Keratinocyte (primary cell): ENCODE measurements around the gene LYPD6B. TPM values are rescaled to one million over a fixed set of nuclear protein-coding genes. Genes with fewer than 3 reads are reported as not detected.

ENCODE experiments used
- DNase-seq: peaks from one replicate; pipeline ENCODE4 v3.0.0-alpha.2; 2011; ENCODE audit warnings: low read depth, missing footprints, low spot score
- FAIRE-seq: peaks from 2 replicates; lab custom pipeline; 2011; peaks lifted over from hg19 to GRCh38; lab: Jason Lieb, UNC
- H2AFZ ChIP-seq: 2 replicates; pipeline ENCODE4 v1.6.0; 2012; ENCODE audit warnings: low read length, control low read depth, inconsistent platforms; ENCODE audit not compliant: control insufficient read depth
- H3K27ac ChIP-seq: 2 replicates; pipeline ENCODE4 v1.5.1; 2011; ENCODE audit warnings: low read length; ENCODE audit not compliant: control insufficient read depth, insufficient read depth
- H3K27me3 ChIP-seq: 3 replicates; pipeline ENCODE4 v1.6.0; 2011; ENCODE audit warnings: low read length; ENCODE audit not compliant: control insufficient read depth, insufficient read depth; ENCODE audit errors: extremely low read depth
- H3K36me3 ChIP-seq, 2 experiments: 2 replicates in 1 of 2; 3 replicates in 1 of 2; pipeline ENCODE4 v1.5.1; 2011; ENCODE audit warnings: low read length in 2 of 2, mild to moderate bottlenecking in 1 of 2; ENCODE audit not compliant: control insufficient read depth in 2 of 2, insufficient read depth in 2 of 2; ENCODE audit errors: extremely low read depth in 1 of 2
- H3K4me1 ChIP-seq: 3 replicates; pipeline ENCODE4 v1.5.1; 2011; ENCODE audit warnings: low read length; ENCODE audit not compliant: control insufficient read depth, insufficient read depth; ENCODE audit errors: extremely low read depth
- H3K4me2 ChIP-seq: 3 replicates; pipeline ENCODE4 v1.6.0; 2011; ENCODE audit warnings: low read depth, low read length; ENCODE audit not compliant: control insufficient read depth, insufficient read depth; ENCODE audit errors: extremely low read depth
- H3K4me3 ChIP-seq, 3 experiments: fragments of 200-600 bp in 1 of 3; sonication (generic) in 1 of 3; 2 replicates in 2 of 3; 3 replicates in 1 of 3; pipeline ENCODE4 v1.5.1; 2011 to 2016; ENCODE audit warnings: low read length in 3 of 3, mild to moderate bottlenecking in 3 of 3, control low read depth in 2 of 3, inconsistent platforms in 1 of 3, low read depth in 1 of 3, mixed read lengths in 1 of 3, mixed run types in 1 of 3, moderate library complexity in 1 of 3; ENCODE audit not compliant: control insufficient read depth in 2 of 3, insufficient read depth in 2 of 3; ENCODE audit errors: extremely low read depth in 1 of 3
- H3K79me2 ChIP-seq: 2 replicates; pipeline ENCODE4 v1.6.0; 2012; ENCODE audit warnings: low read length; ENCODE audit not compliant: control insufficient read depth, insufficient read depth
- H3K9ac ChIP-seq: 3 replicates; pipeline ENCODE4 v1.6.0; 2011; ENCODE audit warnings: low read length; ENCODE audit not compliant: control insufficient read depth, insufficient read depth; ENCODE audit errors: extremely low read depth
- H3K9me1 ChIP-seq: 3 replicates; pipeline ENCODE4 v1.6.0; 2011; ENCODE audit warnings: low read length; ENCODE audit not compliant: control insufficient read depth, insufficient read depth; ENCODE audit errors: extremely low read depth
- H3K9me3 ChIP-seq: 2 replicates; pipeline ENCODE4 v1.5.1; 2012; ENCODE audit warnings: low read depth, low read length; ENCODE audit not compliant: control insufficient read depth
- H4K20me1 ChIP-seq: 3 replicates; pipeline ENCODE4 v1.6.0; 2011; ENCODE audit warnings: low read length; ENCODE audit not compliant: control insufficient read depth, insufficient read depth; ENCODE audit errors: extremely low read depth
- EZH2 ChIP-seq: IDR thresholded peaks from one replicate; pipeline ENCODE4 v1.6.1; 2012; ENCODE audit warnings: inconsistent platforms, mild to moderate bottlenecking, low read length, moderate library complexity
- dilution Hi-C: fragments of 300-500 bp; cut with MboI; formaldehyde crosslinking; loops from one replicate; pipeline ENCODE4 v1.7.0; 2020; ENCODE audit warnings: low sequenced_read_pairs; ENCODE audit not compliant: extremely low pct_ligation_motif_present
- polyA plus RNA-seq, 5 experiments: library from polyadenylated mRNA; depleted of rRNA in 3 of 5; stranded (reverse) in 3 of 5; stranded (forward) in 1 of 5; unstranded in 1 of 5; fragments of >200 nt; gene quantifications; 1 replicate in 1 of 5; 2 replicates in 3 of 5; 3 replicates in 1 of 5; pipeline versions ENCODE4 v1.2.1 to v1.2.3, GENCODE V29; 2011 to 2012; ENCODE audit warnings: missing spikeins in 2 of 5, low read depth in 1 of 5, low replicate concordance in 1 of 5
- TF ChIP-seq, protein P1 (sequence below), 3 experiments: IDR thresholded peaks in 1 of 3; conservative IDR thresholded peaks in 1 of 3; optimal IDR thresholded peaks in 1 of 3; 2 replicates in 2 of 3; 3 replicates in 1 of 3; pipeline versions ENCODE3 to v1.5.1; 2011; ENCODE audit warnings: low read length in 3 of 3, mild to moderate bottlenecking in 3 of 3, moderate library complexity in 2 of 3, control low read depth in 1 of 3, inconsistent platforms in 1 of 3; ENCODE audit not compliant: insufficient read depth in 2 of 3; ENCODE audit errors: extremely low read depth in 1 of 3

The LYPD6B gene
- polyA plus RNA-seq, 1 donor (not counting 4 experiments of a cell fraction or from before 2014, with no cell fraction given): 24.7 TPM

DNA sequence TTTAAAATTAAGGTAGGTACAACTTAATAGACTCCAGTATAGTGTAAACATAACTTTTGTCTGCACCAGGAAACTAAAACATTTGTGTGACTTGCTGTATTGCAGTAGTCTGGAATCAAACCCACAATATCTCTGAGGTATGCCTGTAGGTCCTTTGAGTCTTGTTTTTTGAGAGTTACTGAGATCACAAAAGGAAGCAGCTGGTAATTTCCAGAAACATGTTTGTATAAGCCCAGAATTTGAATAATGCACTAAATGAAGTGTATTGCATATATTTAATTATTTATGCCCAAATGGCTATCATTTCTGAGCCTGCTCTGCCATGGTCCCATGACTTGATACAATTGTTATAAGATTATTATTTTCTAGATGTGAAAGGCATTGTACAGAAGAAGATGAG lies 148.6 kb downstream of the LYPD6B start:
- dilution Hi-C loops: no loop called here
- Histone ChIP-seq H3K9me3 (no peaks in the 10 kb centered on the region), H3K36me3 (no peaks in the 10 kb centered on the region), H3K9ac (no peak overlapping the region), H3K4me2 (no peak overlapping the region), H3K27me3 (no peaks in the 10 kb centered on the region), H2AFZ (no peak overlapping the region), H3K79me2 (no peaks in the 10 kb centered on the region), H3K27ac (no peak overlapping the region), H3K4me1 (peaks cover 19% of the 10 kb centered on the region), H3K4me3 (no peak overlapping the region), H3K9me1 (no peaks in the 10 kb centered on the region), H4K20me1 (no peaks in the 10 kb centered on the region)
- FAIRE-seq (no peak), DNase-seq (no peak)
- no peak for TF ChIP-seq EZH2
- TF ChIP-seq, protein P1, sequence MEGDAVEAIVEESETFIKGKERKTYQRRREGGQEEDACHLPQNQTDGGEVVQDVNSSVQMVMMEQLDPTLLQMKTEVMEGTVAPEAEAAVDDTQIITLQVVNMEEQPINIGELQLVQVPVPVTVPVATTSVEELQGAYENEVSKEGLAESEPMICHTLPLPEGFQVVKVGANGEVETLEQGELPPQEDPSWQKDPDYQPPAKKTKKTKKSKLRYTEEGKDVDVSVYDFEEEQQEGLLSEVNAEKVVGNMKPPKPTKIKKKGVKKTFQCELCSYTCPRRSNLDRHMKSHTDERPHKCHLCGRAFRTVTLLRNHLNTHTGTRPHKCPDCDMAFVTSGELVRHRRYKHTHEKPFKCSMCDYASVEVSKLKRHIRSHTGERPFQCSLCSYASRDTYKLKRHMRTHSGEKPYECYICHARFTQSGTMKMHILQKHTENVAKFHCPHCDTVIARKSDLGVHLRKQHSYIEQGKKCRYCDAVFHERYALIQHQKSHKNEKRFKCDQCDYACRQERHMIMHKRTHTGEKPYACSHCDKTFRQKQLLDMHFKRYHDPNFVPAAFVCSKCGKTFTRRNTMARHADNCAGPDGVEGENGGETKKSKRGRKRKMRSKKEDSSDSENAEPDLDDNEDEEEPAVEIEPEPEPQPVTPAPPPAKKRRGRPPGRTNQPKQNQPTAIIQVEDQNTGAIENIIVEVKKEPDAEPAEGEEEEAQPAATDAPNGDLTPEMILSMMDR (optimal IDR thresholded peaks at IDR 0.05 in 1 of 3, IDR thresholded peaks at IDR 0.05 in 1 of 3, conservative IDR thresholded peaks at IDR 0.05 in 1 of 3; ENCODE audit: extremely low read depth in 1 of 3, insufficient read depth in 2 of 3, low read length in 3 of 3): no peak

DNA sequence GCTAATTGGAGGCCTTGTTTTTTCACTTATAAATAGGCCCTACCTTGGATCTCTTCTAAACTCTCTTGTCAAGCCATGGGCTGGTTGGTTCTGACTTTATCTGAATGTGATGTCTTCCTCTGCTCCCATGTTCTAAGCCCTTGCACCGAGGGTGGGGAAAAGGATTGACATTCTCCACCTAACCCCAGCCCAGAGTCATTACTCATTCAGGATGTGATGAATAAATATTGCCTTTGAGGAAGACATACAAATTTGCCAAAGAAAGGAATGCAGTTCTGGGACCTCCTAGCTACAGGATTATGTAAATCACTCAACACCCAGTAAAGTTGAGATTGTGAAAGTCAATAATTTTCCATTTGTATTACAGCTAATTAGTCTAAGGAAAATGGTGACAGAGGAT lies 149.8 kb downstream of the LYPD6B start:
- Histone ChIP-seq H3K4me1 (peaks cover 28% of the 10 kb centered on the region), H3K9ac (no peak overlapping the region), H3K4me2 (no peak overlapping the region), H3K79me2 (no peaks in the 10 kb centered on the region), H3K9me1 (no peaks in the 10 kb centered on the region), H3K36me3 (no peaks in the 10 kb centered on the region), H3K9me3 (no peaks in the 10 kb centered on the region), H3K4me3 (no peak overlapping the region), H3K27ac (no peak overlapping the region), H2AFZ (no peak overlapping the region), H3K27me3 (no peaks in the 10 kb centered on the region), H4K20me1 (no peaks in the 10 kb centered on the region)
- FAIRE-seq (peak; percentile 90), DNase-seq (no peak)
- dilution Hi-C loops: no loop called here
- TF ChIP-seq, protein P1 (optimal IDR thresholded peaks at IDR 0.05 in 1 of 3, IDR thresholded peaks at IDR 0.05 in 1 of 3, conservative IDR thresholded peaks at IDR 0.05 in 1 of 3; ENCODE audit: extremely low read depth in 1 of 3, insufficient read depth in 2 of 3, low read length in 3 of 3): no peak
- no peak for TF ChIP-seq EZH2
